H1 (cell line): ENCODE data around the gene CNIH3. TPM values are rescaled to one million over a fixed set of nuclear protein-coding genes. Genes with fewer than 3 reads are reported as not detected.

Source experiments
- CTCF ChIA-PET: fragments of 300-600 bp; sonication (Branson Sonifier 250); formaldehyde crosslinking; loops from one replicate; lab custom pipeline; 2021; ENCODE audit not compliant: partially characterized antibody; lab: Charles Lee
- POLR2A ChIA-PET: fragments of 300-600 bp; sonication (Branson Sonifier 250); formaldehyde crosslinking; loops from one replicate; lab custom pipeline; 2021; ENCODE audit warnings: inconsistent platforms; ENCODE audit not compliant: partially characterized antibody; lab: Charles Lee
- DNase-seq, 2 experiments: peaks; one replicate each; pipeline versions ENCODE4 v3.0.0 to v3.0.0-alpha.2; 2010 to 2022; ENCODE audit warnings: low spot score in 2 of 2, low read depth in 1 of 2, mixed read lengths in 1 of 2
- FAIRE-seq: peaks from 2 replicates; lab custom pipeline; 2011; peaks lifted over from hg19 to GRCh38; lab: Jason Lieb, UNC
- H2AFZ ChIP-seq: 2 replicates; pipeline ENCODE4 v1.8.1; 2012; ENCODE audit warnings: low read length, inconsistent platforms
- H2AK5ac ChIP-seq: 2 replicates; pipeline ENCODE4 v1.6.1; 2013; ENCODE audit warnings: low read depth, low read length
- H2BK120ac ChIP-seq: replicated peaks from 2 replicates; pipeline ENCODE3; 2013; ENCODE audit warnings: low read depth, low read length, inconsistent platforms
- H2BK12ac ChIP-seq: 2 replicates; pipeline ENCODE4 v1.6.1; 2013; ENCODE audit warnings: low read depth, low read length
- H2BK15ac ChIP-seq: 2 replicates; pipeline ENCODE4 v1.6.1; 2013; ENCODE audit warnings: low read length
- H2BK20ac ChIP-seq: 2 replicates; pipeline ENCODE4 v1.6.1; 2013; ENCODE audit warnings: low read length
- H2BK5ac ChIP-seq: 2 replicates; pipeline ENCODE4 v1.6.1; 2013; ENCODE audit warnings: low read depth, low read length
- H3K14ac ChIP-seq: 2 replicates; pipeline ENCODE4 v1.6.1; 2013; ENCODE audit warnings: inconsistent platforms; ENCODE audit not compliant: insufficient read length
- H3K18ac ChIP-seq: 2 replicates; pipeline ENCODE4 v1.6.1; 2013; ENCODE audit warnings: low read length; ENCODE audit errors: extremely low read depth
- H3K23ac ChIP-seq: 2 replicates; pipeline ENCODE4 v1.6.1; 2013; ENCODE audit warnings: inconsistent platforms; ENCODE audit not compliant: insufficient read length
- H3K23me2 ChIP-seq: 2 replicates; pipeline ENCODE4 v1.6.1; 2013; ENCODE audit warnings: low read depth, low read length
- H3K27ac ChIP-seq: 2 replicates; pipeline ENCODE4 v1.6.1; 2011; ENCODE audit warnings: low read depth, low read length, inconsistent platforms
- H3K27me3 ChIP-seq, 4 experiments: replicated peaks in 1 of 4; 1 replicate in 1 of 4; 2 replicates in 3 of 4; pipeline versions ENCODE4 v1.6.1 to v1.8.1; 2011 to 2013; ENCODE audit warnings: low read length in 3 of 4, mild to moderate bottlenecking in 3 of 4, inconsistent platforms in 2 of 4, mixed read lengths in 2 of 4, moderate library complexity in 1 of 4; ENCODE audit not compliant: control insufficient read depth in 3 of 4, insufficient read depth in 3 of 4; ENCODE audit errors: extremely low read depth in 1 of 4
- H3K36me3 ChIP-seq, 4 experiments: 2 replicates each; pipeline versions ENCODE4 v1.6.1 to v1.8.1; 2011 to 2013; ENCODE audit warnings: mild to moderate bottlenecking in 4 of 4, low read length in 3 of 4, moderate library complexity in 2 of 4, control low read depth in 1 of 4, inconsistent platforms in 1 of 4; ENCODE audit not compliant: insufficient read depth in 4 of 4, control insufficient read depth in 2 of 4
- H3K4ac ChIP-seq: replicated peaks from 2 replicates; pipeline ENCODE3; 2013; ENCODE audit warnings: low read length, low read depth, mixed read lengths, inconsistent platforms; ENCODE audit not compliant: insufficient read length
- H3K4me1 ChIP-seq, 4 experiments: replicated peaks in 1 of 4; 1 replicate in 1 of 4; 2 replicates in 3 of 4; pipeline versions ENCODE4 v1.6.1 to v1.8.1; 2011 to 2013; ENCODE audit warnings: low read length in 3 of 4, inconsistent platforms in 2 of 4, mixed read lengths in 1 of 4; ENCODE audit not compliant: insufficient read depth in 4 of 4, control insufficient read depth in 3 of 4
- H3K4me2 ChIP-seq, 2 experiments: 2 replicates each; pipeline versions ENCODE4 v1.6.1 to v1.8.1; 2011 to 2013; ENCODE audit warnings: low read depth in 2 of 2, low read length in 2 of 2, control low read depth in 1 of 2, inconsistent platforms in 1 of 2, mild to moderate bottlenecking in 1 of 2; ENCODE audit not compliant: insufficient read depth in 1 of 2
- H3K4me3 ChIP-seq, 4 experiments: fragments of 200-600, 300-600 bp in 1 of 4; sonication (generic), shearing (Covaris generic), sonication (Bioruptor Twin) in 1 of 4; 2 replicates each; pipeline versions ENCODE4 v1.5.1 to v1.8.1; 2011 to 2016; ENCODE audit warnings: low read length in 4 of 4, low read depth in 3 of 4, control low read depth in 2 of 4, inconsistent platforms in 2 of 4, mild to moderate bottlenecking in 2 of 4, mixed read lengths in 1 of 4, moderate library complexity in 1 of 4; ENCODE audit not compliant: insufficient read depth in 2 of 4; ENCODE audit errors: extremely low read depth in 1 of 4
- H3K56ac ChIP-seq: replicated peaks from 2 replicates; pipeline ENCODE3; 2013; ENCODE audit warnings: low read depth, mild to moderate bottlenecking, mixed read lengths, low read length, inconsistent platforms; ENCODE audit not compliant: insufficient read length
- H3K79me1 ChIP-seq: 2 replicates; pipeline ENCODE4 v1.6.1; 2013; ENCODE audit warnings: low read depth, low read length, control low read depth
- H3K79me2 ChIP-seq, 2 experiments: 2 replicates each; pipeline versions ENCODE4 v1.6.1 to v1.8.1; 2012 to 2013; ENCODE audit warnings: low read length in 2 of 2, mild to moderate bottlenecking in 2 of 2, inconsistent platforms in 1 of 2; ENCODE audit not compliant: insufficient read depth in 2 of 2, control insufficient read depth in 1 of 2
- H3K9ac ChIP-seq, 4 experiments: replicated peaks in 1 of 4; 1 replicate in 1 of 4; 2 replicates in 3 of 4; pipeline versions ENCODE4 v1.6.1 to v1.8.1; 2011 to 2013; ENCODE audit warnings: low read depth in 3 of 4, low read length in 3 of 4, control low read depth in 2 of 4, mild to moderate bottlenecking in 2 of 4, moderate library complexity in 2 of 4, inconsistent platforms in 1 of 4; ENCODE audit errors: extremely low read depth in 1 of 4
- H3K9me3 ChIP-seq, 2 experiments: 2 replicates each; pipeline versions ENCODE4 v1.6.1 to v1.8.1; 2012 to 2013; ENCODE audit warnings: mild to moderate bottlenecking in 2 of 2, moderate library complexity in 2 of 2, control low read depth in 1 of 2, inconsistent platforms in 1 of 2, low read depth in 1 of 2, low read length in 1 of 2, mixed read lengths in 1 of 2; ENCODE audit not compliant: insufficient read depth in 2 of 2
- H4K20me1 ChIP-seq, 2 experiments: replicated peaks in 1 of 2; 2 replicates each; pipeline versions ENCODE3 to v1.8.1; 2011 to 2013; ENCODE audit warnings: inconsistent platforms in 2 of 2, low read length in 2 of 2, mild to moderate bottlenecking in 1 of 2; ENCODE audit not compliant: insufficient read depth in 2 of 2, control insufficient read depth in 1 of 2
- H4K5ac ChIP-seq: 2 replicates; pipeline ENCODE4 v1.6.1; 2013; ENCODE audit warnings: low read length, low read depth, mixed read lengths, inconsistent platforms; ENCODE audit not compliant: insufficient read length
- H4K8ac ChIP-seq: 2 replicates; pipeline ENCODE4 v1.8.0; 2013; ENCODE audit warnings: mild to moderate bottlenecking, moderate library complexity, low read length, inconsistent platforms; ENCODE audit not compliant: insufficient read depth; ENCODE audit errors: extremely low read depth
- H4K91ac ChIP-seq: replicated peaks from 2 replicates; pipeline ENCODE3; 2013; ENCODE audit warnings: low read length, mixed read lengths, inconsistent platforms; ENCODE audit not compliant: insufficient read length
- BACH1 ChIP-seq: IDR thresholded peaks from 2 replicates; pipeline ENCODE4 v1.6.1; 2012; ENCODE audit warnings: low read length, improper control_type of control experiment
- EGR1 ChIP-seq: IDR thresholded peaks from 2 replicates; pipeline ENCODE4 v1.6.1; 2011; ENCODE audit warnings: low read depth, low read length, borderline replicate concordance
- RFX5 ChIP-seq: IDR thresholded peaks from 2 replicates; pipeline ENCODE4 v1.6.1; 2011; ENCODE audit warnings: low read depth, low read length, improper control_type of control experiment, borderline replicate concordance
- SIX5 ChIP-seq: IDR thresholded peaks from 2 replicates; pipeline ENCODE4 v1.6.1; 2011; ENCODE audit warnings: mild to moderate bottlenecking, low read depth, low read length
- SUZ12 ChIP-seq: fragments of 200-600 bp; sonication (generic); IDR thresholded peaks from 2 replicates; pipeline ENCODE4 v1.6.1; 2012; ENCODE audit warnings: mild to moderate bottlenecking, inconsistent platforms, low read length, moderate library complexity, mixed read lengths
- TAF1 ChIP-seq: IDR thresholded peaks from 2 replicates; pipeline ENCODE4 v1.6.1; 2011; ENCODE audit warnings: mild to moderate bottlenecking, low read depth, low read length
- TAF7 ChIP-seq: optimal IDR thresholded peaks from 2 replicates; pipeline ENCODE3; 2011; ENCODE audit warnings: low read depth, mild to moderate bottlenecking, inconsistent platforms, low read length, moderate library complexity, borderline replicate concordance
- TBP ChIP-seq: IDR thresholded peaks from 2 replicates; pipeline ENCODE4 v1.6.1; 2011; ENCODE audit warnings: low read depth, low read length, improper control_type of control experiment
- WGBS, 2 experiments: shearing (Covaris generic) in 1 of 2; methylation state at CpG; one replicate each; pipeline versions ENCODE4 v1.1.6 to v1.1.7; 2013 to 2015; ENCODE audit warnings: low lambda C conversion rate in 2 of 2, mixed read lengths in 2 of 2, inconsistent platforms in 1 of 2, low coverage in 1 of 2, missing lambda C conversion rate in 1 of 2; ENCODE audit not compliant: insufficient replicate concordance in 2 of 2, insufficient coverage in 1 of 2, insufficient read length in 1 of 2; ENCODE audit errors: extremely low coverage in 1 of 2, missing lambda C conversion rate in 1 of 2; 5-methylcytosine and 5-hydroxymethylcytosine counted together
- polyA plus RNA-seq, 7 experiments: library from polyadenylated mRNA; depleted of rRNA in 3 of 7; stranded (reverse) in 5 of 7; unstranded in 2 of 7; fragments of >200 nt in 5 of 7; fragments of 200-250 nt in 2 of 7; gene quantifications; 1 replicate in 5 of 7; 2 replicates in 1 of 7; 4 replicates in 1 of 7; pipeline versions ENCODE4 v1.2.1 to v1.2.3, GENCODE V29; 2011 to 2013; ENCODE audit warnings: missing spikeins in 2 of 7, mixed read lengths in 2 of 7
- total RNA-seq: library from RNA; stranded (reverse); fragmentation: NEBNext Ultra II Directional; extraction: Animal tissue kit (Norgen Biotek cat#: 25700); gene quantifications from 2 replicates; pipeline ENCODE4 v1.2.1, GENCODE V29; 2021

CNIH3 gene
- total and polyA plus RNA-seq, 2 of the 8 experiments (the other 6 are each of a cell fraction or from before 2014, with no cell fraction given): 3.7 to 5.6 TPM

GRCh38 chr1:224665016-224665415, 48.9 kb downstream of the CNIH3 start:
- no peak overlapping the region for H2AFZ ChIP-seq
- H3K27ac ChIP-seq: no peak overlapping the region
- H2BK12ac ChIP-seq: no peak overlapping the region
- H3K79me2 ChIP-seq: no peaks in the 10 kb centered on the region
- no peak for FAIRE-seq
- H3K18ac ChIP-seq: no peak overlapping the region
- H3K4me3 ChIP-seq: no peak overlapping the region
- H3K56ac ChIP-seq: no peak overlapping the region
- H3K79me1 ChIP-seq: no peaks in the 10 kb centered on the region
- H3K23ac ChIP-seq: no peak overlapping the region
- no peak overlapping the region for H4K91ac ChIP-seq
- H3K27me3 ChIP-seq: no peaks in the 10 kb centered on the region
- TF ChIP-seq RFX5 (no peak), SUZ12 (no peak), TBP (no peak), TAF7 (no peak), SIX5 (no peak), TAF1 (no peak), BACH1 (no peak), EGR1 (no peak)
- no peaks in the 10 kb centered on the region for H3K36me3 ChIP-seq
- no peak overlapping the region for H2BK5ac ChIP-seq
- ChIA-PET POLR2A (no interaction called here), CTCF (no interaction called here)
- H4K20me1 ChIP-seq: no peaks in the 10 kb centered on the region
- WGBS, 2 experiments: 72% methylated on average over 3 of the region's 3 CpGs; no CpG with 5 or more reads in 1 of the 2 experiments
- no peak overlapping the region for H3K4me2 ChIP-seq
- no peak overlapping the region for H2AK5ac ChIP-seq
- DNase-seq: no peak
- H4K8ac ChIP-seq: no peak overlapping the region
- no peak overlapping the region for H3K4ac ChIP-seq
- no peak overlapping the region for H2BK20ac ChIP-seq
- no peak overlapping the region for H2BK15ac ChIP-seq
- 0 out of 4 replicates have a peak, but pooled peaks cover 0 to under 1% of the 10 kb centered on the region in 2 experiments for H3K9me3 ChIP-seq
- H3K23me2 ChIP-seq: no peaks in the 10 kb centered on the region
- H3K14ac ChIP-seq: no peak overlapping the region
- H3K4me1 ChIP-seq: no peaks in the 10 kb centered on the region
- H2BK120ac ChIP-seq: no peak overlapping the region
- no peak overlapping the region for H3K9ac ChIP-seq
- no peak overlapping the region for H4K5ac ChIP-seq
